Measurements from ENCODE around the gene CLEC4G.
"Not testable (repeated sequence)": the region's sequence is repeated elsewhere in the genome, so short reads cannot be mapped to it uniquely, and the experiment has no call there.

DNA sequence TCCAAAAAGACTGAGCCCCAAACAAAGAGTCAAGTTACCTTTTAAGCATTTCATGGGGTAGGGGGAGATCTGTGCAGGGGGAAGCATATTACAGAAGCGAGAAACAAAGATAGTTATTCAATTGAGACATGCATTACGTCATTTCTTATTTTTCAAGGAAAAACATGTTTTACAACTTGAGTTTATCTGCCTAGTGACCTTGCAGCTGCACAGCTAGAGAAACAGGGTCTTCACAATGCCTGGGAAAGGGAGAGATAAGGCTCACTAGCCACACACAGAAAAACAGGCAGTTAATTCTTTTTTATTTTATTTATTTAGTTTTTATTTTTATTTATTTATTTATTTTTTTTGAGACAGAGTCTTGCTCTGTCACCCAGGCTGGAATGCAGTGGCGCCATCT is 32.2 kb upstream of the CLEC4G start:
- TF ChIP-seq CTCF (IDR thresholded peaks at IDR 0.05); POLR2A (IDR thresholded peaks at IDR 0.05; ENCODE audit: low read length); HDAC2 (IDR thresholded peaks at IDR 0.05): not testable (repeated sequence)
